HL-60 (cell line): ENCODE measurements around the gene JRKL.

Experiments used
- DNase-seq, 2 experiments: peaks; one replicate each; pipeline ENCODE4 v3.0.0-alpha.2; 2010 to 2020; ENCODE audit warnings: low read depth in 1 of 2, low spot score in 1 of 2
- H3K27ac ChIP-seq: fragments of 250-450 bp; sonication (Bioruptor Pico); replicated peaks from 2 replicates; pipeline ENCODE4 v1.5.1; 2020; ENCODE audit warnings: mild to moderate bottlenecking, moderate library complexity
- H3K27me3 ChIP-seq: fragments of 250-450 bp; sonication (Bioruptor Pico); 2 replicates; pipeline ENCODE4 v1.5.1; 2021; ENCODE audit warnings: mild to moderate bottlenecking, moderate library complexity; ENCODE audit not compliant: insufficient read depth, poor library complexity, severe bottlenecking
- H3K4me3 ChIP-seq: replicated peaks from 2 replicates; pipeline ENCODE4 v1.5.1; 2011; ENCODE audit warnings: mild to moderate bottlenecking, control low read depth, low read length; ENCODE audit not compliant: insufficient read depth
- GABPA ChIP-seq: IDR thresholded peaks from 2 replicates; pipeline ENCODE4 v1.6.1; 2012; ENCODE audit warnings: low read depth
- POLR2AphosphoS5 ChIP-seq: IDR thresholded peaks from 2 replicates; pipeline ENCODE4 v1.6.1; 2012; ENCODE audit warnings: low read depth
- SPI1 ChIP-seq: IDR thresholded peaks from 2 replicates; pipeline ENCODE4 v1.6.1; 2012; ENCODE audit warnings: low read depth, mild to moderate bottlenecking, borderline replicate concordance
- long read RNA-seq: library from polyadenylated mRNA; unstranded; transcript quantifications from one replicate; pipeline ENCODE4 v2.0.0, GENCODE V29; 2020
- TF ChIP-seq, protein P1 (sequence below): IDR thresholded peaks from one replicate; pipeline ENCODE4 v1.5.1; 2011; ENCODE audit warnings: low read length, control low read depth, inconsistent platforms; ENCODE audit not compliant: insufficient read depth
- TF ChIP-seq, protein P2 (sequence below): IDR thresholded peaks from 2 replicates; pipeline ENCODE4 v1.6.1; 2012; ENCODE audit warnings: low read depth; ENCODE audit not compliant: insufficient replicate concordance

Gene JRKL
- long read RNA-seq, transcript JRKL-201 (2 exons, 2,855 nt), result major isoform, 57 of 73 reads
- long read RNA-seq, partial matches to known transcripts, result 0 of 73 reads
- long read RNA-seq, other reads (novel, unspliced or antisense), result 16 of 73 reads

- H3K4me3 ChIP-seq, result peak within 1 kb of the TSS; percentile 98
- peak; percentile 82 for TF ChIP-seq POLR2AphosphoS5
- peak; percentile 79 for TF ChIP-seq GABPA
- TF ChIP-seq, protein P1, sequence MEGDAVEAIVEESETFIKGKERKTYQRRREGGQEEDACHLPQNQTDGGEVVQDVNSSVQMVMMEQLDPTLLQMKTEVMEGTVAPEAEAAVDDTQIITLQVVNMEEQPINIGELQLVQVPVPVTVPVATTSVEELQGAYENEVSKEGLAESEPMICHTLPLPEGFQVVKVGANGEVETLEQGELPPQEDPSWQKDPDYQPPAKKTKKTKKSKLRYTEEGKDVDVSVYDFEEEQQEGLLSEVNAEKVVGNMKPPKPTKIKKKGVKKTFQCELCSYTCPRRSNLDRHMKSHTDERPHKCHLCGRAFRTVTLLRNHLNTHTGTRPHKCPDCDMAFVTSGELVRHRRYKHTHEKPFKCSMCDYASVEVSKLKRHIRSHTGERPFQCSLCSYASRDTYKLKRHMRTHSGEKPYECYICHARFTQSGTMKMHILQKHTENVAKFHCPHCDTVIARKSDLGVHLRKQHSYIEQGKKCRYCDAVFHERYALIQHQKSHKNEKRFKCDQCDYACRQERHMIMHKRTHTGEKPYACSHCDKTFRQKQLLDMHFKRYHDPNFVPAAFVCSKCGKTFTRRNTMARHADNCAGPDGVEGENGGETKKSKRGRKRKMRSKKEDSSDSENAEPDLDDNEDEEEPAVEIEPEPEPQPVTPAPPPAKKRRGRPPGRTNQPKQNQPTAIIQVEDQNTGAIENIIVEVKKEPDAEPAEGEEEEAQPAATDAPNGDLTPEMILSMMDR, result no peak
Observed at GRCh38 chr11:96389720-96390487, at the start of gene JRKL, which contains the start of gene CCDC82. Gene JRKL (plus strand): TSS chr11:96390013. CDS start chr11:96390650, 637 bp downstream. Gene CCDC82 (minus strand): TSS chr11:96389912. CDS start chr11:96384747, 5,165 bp downstream.

GRCh38 chr11:96340555-96340885 is 49.3 kb upstream of the JRKL start:
- TF ChIP-seq, protein P2, sequence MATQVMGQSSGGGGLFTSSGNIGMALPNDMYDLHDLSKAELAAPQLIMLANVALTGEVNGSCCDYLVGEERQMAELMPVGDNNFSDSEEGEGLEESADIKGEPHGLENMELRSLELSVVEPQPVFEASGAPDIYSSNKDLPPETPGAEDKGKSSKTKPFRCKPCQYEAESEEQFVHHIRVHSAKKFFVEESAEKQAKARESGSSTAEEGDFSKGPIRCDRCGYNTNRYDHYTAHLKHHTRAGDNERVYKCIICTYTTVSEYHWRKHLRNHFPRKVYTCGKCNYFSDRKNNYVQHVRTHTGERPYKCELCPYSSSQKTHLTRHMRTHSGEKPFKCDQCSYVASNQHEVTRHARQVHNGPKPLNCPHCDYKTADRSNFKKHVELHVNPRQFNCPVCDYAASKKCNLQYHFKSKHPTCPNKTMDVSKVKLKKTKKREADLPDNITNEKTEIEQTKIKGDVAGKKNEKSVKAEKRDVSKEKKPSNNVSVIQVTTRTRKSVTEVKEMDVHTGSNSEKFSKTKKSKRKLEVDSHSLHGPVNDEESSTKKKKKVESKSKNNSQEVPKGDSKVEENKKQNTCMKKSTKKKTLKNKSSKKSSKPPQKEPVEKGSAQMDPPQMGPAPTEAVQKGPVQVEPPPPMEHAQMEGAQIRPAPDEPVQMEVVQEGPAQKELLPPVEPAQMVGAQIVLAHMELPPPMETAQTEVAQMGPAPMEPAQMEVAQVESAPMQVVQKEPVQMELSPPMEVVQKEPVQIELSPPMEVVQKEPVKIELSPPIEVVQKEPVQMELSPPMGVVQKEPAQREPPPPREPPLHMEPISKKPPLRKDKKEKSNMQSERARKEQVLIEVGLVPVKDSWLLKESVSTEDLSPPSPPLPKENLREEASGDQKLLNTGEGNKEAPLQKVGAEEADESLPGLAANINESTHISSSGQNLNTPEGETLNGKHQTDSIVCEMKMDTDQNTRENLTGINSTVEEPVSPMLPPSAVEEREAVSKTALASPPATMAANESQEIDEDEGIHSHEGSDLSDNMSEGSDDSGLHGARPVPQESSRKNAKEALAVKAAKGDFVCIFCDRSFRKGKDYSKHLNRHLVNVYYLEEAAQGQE, result no peak
- TF ChIP-seq GABPA, result no peak
- no peak for TF ChIP-seq POLR2AphosphoS5
- no peak for TF ChIP-seq SPI1
- TF ChIP-seq, protein P1, result no peak
- H3K27me3 ChIP-seq, result no peaks in the 10 kb centered on the region
- H3K27ac ChIP-seq, result no peak overlapping the region
- no peak for DNase-seq
- H3K4me3 ChIP-seq, result no peak overlapping the region

More at GRCh38 chr11:96389720-96390487, at the start of gene JRKL, which contains the start of gene CCDC82:
- H3K27ac ChIP-seq, result peak within 1 kb of the TSS; percentile 81
- no peaks in the 10 kb centered on the region for H3K27me3 ChIP-seq
- peak; percentile 82 to 96 for DNase-seq

GRCh38 chr11:96341211-96342013 is 48.4 kb upstream of the JRKL start:
- DNase-seq, result no peak
- H3K27ac ChIP-seq, result no peak overlapping the region
- no peaks in the 10 kb centered on the region for H3K27me3 ChIP-seq
- TF ChIP-seq GABPA, result no peak
- no peak for TF ChIP-seq SPI1
- TF ChIP-seq, protein P1, result no peak
- TF ChIP-seq, protein P2, result no peak
- no peak for TF ChIP-seq POLR2AphosphoS5
- H3K4me3 ChIP-seq, result no peak overlapping the region
